HL-60/S4 treated with phorbol 12-myristate 13-acetate at 8.2 ng/mL for 4 days and 3 days (cell line): ENCODE measurements around the gene RINL.

Experiments used
- in situ Hi-C: fragments of 300-500 bp; cut with MboI; formaldehyde crosslinking; loops from 2 replicates; pipeline ENCODE4 v1.15.0; 2022; ENCODE audit warnings: low sequenced_read_pairs

The RINL gene, protein sequence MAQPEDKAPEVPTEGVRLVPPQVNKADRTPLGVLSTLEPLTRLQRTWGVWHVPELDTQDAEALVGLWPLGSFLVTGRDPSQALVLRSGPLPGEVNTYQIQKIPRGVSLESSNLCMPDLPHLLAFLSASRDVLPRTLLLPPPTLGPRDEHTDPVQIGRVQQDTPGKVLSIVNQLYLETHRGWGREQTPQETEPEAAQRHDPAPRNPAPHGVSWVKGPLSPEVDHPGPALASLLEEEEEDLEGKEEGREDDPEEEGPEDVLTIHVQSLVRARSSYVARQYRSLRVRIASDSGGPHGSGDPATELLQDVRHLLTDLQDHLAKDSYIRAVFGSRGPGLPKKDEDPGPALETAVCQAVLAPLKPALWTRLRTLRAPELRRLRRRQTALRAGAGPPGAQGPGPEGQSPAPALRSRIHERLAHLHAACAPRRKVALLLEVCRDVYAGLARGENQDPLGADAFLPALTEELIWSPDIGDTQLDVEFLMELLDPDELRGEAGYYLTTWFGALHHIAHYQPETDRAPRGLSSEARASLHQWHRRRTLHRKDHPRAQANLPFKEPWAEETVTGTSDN

DNA sequence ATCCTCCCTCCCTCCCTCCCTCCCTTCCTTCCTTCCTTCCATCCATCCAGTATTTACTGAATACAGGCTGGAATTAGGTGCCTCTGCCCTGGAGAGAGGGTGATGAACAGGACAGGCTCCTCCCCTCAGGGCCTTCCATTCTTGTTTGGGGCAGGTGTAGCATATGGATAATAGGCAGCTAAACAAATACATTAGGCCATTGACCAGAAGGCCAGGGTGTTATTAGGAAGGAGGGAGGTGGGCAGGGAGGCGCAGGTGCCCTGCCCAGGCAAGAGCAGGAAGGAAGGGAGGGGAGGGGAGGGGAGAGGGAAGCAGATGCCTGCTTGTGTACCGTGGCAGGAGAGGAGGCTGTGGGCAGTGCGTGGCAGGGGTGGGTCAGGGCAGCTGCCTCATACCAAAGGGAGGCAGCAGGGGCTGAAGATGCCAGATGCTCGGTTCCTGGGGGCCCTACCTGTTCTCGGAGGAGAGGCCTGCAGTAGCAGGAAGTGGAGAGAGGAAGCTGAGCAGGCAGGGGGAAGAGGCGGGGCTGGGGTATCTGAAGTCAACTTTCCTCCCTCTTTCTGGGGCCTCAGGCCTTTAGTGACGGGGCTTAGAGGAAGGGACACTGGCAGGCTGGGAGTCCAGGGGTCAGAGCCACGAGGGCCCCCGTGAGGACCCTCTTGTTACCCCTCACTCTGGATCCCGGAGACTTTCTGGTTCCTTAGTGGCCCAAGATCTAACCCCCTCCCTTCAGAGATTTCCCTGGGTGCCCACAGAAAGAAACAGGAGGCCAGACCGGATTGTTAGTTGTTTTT is at the start of gene RINL:
Gene RINL, minus strand, starts transcription at position 495 of the 794 bp plus-strand sequence. CDS start 1,533 bp downstream, outside the sequence.
- in situ Hi-C loops = no loop called here

DNA sequence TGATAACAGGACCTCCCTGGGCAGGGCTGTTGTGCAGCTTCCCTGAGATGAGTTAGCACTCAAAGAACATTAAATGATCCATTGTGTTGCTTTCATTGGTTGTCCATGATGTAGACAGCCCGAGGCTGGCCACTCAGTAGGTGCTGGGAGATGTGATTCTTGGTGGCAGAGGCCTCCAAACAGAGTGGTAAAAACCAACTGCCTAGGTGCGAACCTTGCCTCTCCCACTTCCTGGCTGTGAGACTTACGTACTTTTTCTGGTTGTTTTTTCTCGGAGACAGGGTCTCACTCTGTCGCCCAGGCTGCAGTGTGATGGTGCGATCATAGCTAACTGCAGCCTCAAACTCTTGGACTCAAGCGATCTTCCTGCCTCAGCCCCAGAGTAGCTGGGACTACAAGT is 46.3 kb upstream of the RINL start:
- in situ Hi-C loops = loop anchor here (25.0 kb wide), 1 partner anchor 512 kb away; the partner anchor contains the start of gene FAM98C

DNA sequence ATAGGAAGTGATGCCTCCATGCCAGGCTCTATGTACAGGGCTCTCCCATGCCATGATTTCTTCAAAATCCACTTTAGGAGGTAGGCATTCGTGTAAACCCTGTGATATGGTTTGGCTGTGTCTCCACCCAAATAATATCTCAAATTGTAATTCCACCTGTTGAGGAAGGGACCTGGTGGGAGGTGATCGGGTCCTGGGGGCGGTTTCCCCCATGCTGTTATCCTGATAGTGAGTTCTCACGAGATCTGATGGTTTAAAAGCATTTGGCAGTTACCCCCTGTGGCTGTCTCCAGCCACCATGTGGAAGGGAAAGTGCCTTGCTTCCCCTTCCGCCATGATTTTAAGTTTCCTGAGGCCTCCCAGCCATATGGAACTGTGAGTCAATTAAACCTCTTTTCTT is 44.4 kb upstream of the RINL start:
- in situ Hi-C loops = loop anchor here (25.0 kb wide), 1 partner anchor 510 kb away; the partner anchor contains the start of gene FAM98C

DNA sequence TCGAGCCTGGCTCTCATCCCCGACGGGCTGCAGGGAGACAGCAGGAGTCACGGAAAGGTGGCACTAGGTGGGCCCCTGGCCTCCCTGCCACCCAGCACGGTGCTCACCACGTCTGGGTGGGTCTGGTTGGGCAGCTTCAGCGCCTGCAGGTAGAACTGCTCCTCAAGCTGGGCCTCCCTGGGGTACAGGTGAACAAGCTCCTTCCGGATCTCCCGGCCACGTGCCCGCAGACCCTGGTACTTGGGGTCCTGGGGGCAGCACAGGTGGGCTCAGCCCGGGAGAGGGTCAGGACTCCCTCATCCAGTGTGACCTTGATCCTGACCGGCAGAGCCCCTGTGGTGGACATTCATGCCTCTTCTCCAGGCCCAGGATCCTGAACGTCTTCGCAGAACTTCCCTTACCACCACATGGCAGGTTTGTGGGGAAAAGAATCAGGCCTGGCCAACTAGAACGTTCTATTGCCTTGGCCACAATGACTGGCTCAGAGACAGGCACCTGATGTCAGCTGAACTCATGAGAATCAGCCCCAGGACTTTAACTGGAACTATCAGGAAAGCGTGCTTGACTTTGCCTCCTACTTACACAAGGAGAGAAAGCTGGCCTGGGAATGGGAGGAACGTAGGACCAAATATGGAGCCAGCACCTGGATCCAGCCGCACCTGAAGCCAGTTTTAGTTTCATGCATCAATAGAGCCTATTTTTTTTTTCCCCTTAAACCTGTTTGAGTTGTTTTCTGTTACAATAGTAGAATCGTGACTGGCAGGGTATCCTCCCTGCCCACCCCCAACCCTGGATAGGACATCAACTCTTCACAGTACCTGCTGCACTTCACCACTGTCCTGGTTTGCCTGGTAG is 43.6 kb upstream of the RINL start:
- in situ Hi-C loops = loop anchor here (25.0 kb wide), 1 partner anchor 509 kb away; the partner anchor contains the start of gene FAM98C

DNA sequence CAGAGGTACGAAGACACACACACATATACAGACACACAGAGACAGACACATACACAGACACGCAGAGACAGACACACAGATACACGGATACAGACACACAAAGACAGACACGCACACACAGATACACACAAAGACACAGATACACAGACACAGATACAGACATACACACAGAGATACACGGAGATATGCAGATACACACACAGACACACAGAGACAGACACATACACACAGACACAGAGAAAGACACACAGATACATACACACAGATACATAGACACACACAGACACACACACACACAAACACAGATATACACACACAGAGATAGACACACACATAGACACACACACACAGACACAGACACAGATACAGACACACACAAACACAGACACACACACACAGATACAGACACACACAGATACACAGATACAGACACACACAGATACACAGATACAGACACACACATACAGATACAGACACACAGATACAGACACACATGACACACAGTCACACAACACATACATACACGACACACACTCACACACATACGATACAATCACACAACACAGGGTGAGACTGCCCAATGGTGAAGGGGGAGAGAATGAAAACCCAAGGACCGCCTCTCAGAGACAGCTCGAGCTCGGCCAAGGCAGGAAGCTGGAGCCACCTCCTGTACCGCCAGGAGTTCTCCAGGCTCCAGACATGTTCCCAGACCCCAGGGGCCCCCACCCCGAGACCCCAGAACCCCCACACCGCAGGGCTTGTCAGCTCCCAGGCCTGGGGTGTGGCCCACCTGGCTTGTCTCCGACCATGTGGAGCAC is 42.7 kb upstream of the RINL start:
- in situ Hi-C loops = loop anchor here (25.0 kb wide), 1 partner anchor 509 kb away; the partner anchor contains the start of gene FAM98C

DNA sequence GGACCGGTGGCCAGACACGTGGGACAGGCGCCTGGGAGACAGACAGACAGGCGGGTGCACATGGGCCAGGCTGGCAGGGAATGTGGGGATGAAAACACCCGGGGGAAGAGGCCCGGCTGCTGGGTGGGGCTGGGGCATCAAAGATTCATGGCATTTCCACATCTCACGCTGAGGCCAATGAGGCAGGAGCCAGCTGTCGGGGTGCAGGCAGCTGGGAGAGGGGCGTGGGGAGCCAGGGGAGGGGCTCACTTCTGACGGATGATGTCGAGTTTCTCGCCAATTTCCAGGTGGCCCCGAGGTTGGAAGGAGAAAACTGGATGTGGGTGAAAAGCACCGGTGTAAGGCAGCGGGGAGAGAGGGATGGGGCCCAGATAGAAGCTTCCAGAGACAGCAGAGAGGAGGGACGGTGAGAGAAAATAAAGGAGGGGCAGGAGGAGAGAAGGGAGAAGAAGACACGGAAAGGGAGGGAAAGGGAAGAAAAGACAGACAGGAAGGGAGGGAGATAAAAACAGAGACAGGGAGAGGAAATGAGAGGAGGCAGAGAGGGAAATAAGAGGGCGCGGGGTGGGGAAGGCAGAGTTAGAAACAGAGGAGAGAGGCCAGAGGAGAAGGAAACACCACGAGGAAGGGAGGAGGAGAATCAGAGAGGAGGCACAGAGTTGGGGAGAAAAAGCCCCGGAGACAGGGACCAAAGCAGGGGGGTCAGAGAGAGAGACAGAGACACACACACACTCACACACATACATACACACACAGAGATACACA is 41.9 kb upstream of the RINL start:
- in situ Hi-C loops = loop anchor here (25.0 kb wide), 1 partner anchor 508 kb away; the partner anchor contains the start of gene FAM98C

DNA sequence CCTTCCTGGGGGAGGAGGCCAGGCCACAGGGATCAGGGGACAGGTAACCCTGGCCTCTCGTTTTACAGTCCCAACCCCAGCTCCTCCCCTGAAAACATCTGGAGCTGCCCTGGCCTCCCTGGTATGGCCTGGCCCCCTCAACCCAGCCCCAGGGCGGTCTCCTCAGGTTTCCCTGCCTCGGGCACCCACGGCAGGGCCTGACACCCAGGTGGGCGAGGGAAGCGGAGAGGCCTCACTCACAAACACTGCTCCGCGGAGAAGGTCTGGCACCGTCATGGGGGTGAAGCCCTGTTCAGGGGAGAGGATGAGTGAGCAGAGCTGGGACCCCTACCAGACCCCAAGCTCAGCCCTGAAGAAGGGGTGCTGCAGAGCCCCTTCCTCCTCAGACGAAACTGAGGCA is 40.5 kb upstream of the RINL start:
- in situ Hi-C loops = loop anchor here (25.0 kb wide), 1 partner anchor 506 kb away; the partner anchor contains the start of gene FAM98C

DNA sequence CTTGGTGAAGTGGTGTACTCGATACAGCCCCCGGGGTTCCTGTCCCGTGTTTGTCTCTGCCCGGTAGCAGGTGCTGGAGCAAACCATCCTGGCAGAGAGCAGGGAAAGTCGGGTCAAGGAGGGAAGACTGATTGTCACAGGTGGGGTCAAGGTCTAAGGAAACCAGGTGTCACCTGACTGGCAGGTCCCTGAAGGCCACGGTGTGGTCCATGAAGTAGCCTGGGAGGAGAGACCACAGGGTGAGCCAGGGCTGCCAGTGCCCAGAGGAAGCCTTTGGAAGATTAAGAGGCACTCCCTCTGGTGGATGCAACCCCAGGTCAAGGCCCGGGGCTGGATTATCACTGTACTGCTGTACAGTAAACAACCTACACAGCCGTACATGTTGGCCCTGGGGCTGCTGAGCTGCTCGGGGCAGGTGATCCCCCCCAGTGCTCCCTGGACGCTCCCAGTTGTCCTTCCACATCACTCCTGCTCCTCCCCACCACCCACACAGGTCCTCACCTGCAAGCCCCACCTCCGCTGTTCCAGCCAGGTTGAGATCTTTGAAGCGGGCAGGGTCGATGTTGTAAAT is 39.9 kb upstream of the RINL start:
- in situ Hi-C loops = loop anchor here (25.0 kb wide), 1 partner anchor 506 kb away; the partner anchor contains the start of gene FAM98C

DNA sequence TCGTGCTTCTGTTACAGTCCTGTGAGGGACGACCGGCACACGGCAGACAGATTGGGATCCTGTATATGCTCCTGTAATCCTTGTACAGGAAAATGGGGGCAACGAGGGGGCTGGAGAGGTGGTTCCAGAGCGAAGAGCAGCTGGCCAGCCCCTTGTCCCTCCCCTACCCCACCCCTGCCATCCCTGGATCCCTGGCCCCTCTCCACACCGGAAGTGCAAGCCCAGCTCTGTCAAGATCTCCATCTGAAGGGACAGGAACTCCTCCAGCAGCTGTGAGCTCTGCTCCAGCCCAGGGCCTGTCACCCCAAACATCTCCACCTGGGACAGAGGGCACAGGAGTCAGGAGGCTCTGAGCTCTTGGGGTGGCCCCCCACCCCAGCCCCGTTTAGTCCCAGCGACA is 39.4 kb upstream of the RINL start:
- in situ Hi-C loops = loop anchor here (25.0 kb wide), 1 partner anchor 505 kb away; the partner anchor contains the start of gene FAM98C

DNA sequence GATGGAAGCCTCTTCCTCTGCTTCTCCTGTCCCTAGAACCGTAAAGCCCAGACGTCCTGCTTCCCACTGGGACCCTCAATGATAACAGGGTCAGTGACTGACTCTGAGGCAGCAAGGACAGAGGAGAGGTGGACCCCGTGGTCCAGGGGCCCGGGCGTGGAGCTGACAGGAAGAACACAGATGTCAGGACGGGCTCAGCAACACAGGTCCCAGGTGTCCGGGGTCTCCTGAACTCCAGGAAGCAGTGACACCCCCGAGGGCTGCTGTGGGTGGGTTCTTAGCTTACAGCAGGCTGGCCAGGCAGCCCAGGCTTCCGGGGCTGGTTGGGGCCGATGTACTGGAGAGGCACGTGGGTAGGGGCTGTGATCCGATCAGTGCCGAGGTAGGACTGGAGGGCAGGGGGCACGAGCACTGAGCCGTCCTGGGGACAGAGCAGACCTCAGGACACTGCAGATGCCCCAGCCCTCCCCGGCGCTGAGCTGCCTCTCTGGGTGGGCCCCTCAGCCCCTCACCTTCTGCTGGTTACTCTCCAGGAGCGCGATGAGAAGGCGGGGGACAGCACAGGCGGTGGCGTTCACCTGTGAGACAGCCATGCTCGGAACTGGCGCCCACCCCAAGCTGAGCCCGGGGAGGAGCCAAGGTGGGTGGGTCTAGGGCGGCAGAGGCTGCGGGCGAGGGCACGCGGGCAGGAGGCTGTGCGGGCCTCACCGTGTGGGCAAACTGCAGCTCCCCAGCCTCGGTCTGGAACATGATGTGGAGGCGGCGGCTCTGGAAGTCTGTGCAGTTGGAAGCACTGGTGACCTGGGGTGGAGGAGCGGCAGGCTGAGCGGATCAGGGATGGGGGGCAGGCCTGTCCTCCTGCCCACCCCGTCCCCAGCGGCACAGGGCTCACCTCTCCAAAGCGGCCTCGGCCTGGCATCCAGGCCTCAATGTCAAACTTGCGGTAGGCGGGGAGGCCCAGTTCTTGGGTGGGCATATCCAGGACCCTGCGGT is 37.5 kb upstream of the RINL start:
- in situ Hi-C loops = loop anchor here (25.0 kb wide), 1 partner anchor 503 kb away; the partner anchor contains the start of gene FAM98C

DNA sequence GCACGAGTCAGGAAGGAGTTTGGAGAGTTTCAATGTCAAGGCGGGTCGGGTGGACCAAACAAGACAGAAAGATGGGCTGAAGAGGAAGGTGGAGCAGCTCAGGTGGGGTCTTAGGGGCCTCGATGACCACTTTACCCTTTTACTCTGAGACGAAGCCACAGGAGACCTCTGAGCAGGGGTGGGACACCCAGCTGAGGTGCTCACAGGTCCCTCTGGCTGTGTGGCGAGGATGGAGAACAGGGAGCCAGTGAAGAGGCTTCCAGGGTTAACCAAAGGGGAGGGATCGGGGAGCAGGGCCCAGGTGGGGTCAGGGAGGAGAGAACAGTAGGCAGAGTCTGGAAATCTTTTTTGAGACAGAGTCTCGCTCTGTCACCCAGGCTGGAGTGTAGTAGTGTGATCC is 35.9 kb upstream of the RINL start:
- in situ Hi-C loops = loop anchor here (25.0 kb wide), 1 partner anchor 502 kb away; the partner anchor contains the start of gene FAM98C

DNA sequence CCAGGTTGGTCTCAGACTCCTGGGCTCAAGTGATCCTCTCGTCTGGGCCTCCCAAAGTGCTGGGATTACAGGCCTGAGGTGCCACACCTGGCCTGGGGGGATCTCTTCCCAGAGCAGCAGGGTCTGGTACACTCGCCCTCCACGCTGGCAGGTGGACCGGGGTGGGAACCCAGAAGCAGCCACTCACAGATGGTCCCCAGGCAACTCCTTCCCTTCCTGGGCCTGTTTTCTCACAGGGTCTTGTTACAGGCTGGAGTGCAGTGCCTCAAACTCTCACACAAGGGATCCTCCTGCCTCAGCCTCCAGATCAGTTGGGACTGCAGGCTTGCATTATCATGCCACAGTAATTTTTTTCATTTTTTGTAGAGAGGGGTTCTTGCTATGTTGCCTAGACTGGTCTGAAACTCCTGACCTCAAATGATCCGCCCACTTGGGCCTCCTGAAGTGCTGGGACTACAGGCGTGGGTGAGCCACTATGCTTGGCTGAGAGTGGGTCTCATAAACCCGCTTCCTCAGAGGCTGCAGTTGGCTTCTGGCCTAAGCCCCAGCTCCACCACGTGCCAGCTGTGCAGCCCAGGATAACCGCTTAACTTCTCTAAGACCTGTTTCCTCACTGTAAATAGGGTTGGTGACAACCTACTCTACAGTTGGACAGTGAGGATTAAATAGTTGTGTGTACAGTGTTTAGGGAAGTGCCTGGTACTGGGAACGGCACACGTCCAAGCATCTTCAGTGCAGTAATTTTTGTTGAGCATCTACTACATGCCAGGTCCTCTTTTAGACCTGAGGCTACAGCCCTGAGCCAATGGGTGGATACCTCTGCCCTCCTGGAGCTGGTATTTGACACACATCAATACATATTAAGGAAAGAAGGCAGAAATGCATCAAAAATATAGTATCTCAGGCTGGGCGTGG is 34.8 kb upstream of the RINL start:
- in situ Hi-C loops = loop anchor here (25.0 kb wide), 1 partner anchor 501 kb away; the partner anchor contains the start of gene FAM98C

DNA sequence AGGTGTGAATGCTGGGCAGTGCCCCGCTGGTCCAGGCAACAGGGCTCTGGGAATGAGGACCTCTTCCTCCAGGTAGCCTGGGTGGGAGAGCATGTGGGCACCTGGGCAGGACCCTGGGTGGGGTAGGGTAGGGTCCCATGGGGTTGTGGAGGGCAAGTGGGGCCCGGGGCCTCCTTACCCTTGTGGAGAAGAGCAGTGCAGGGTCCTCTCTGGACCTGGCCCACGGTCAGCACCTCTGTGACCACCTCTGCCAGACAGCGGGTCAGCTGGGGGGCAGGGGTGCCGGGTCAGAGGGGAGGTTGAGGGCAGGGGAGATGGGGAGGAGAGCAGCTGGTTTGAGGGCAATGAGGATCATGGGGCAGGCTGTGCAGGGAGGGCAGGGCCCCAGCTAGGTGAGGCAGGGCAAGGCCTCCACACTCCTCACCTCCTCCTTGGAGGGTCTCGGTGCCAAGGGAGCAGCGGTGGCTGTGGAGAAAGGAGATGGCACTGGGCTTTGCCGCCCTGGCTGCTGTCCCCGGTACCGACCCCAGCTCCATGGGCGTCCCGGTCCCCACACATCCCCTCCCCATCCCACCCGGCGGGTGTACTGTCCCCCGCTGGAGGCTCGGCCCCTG is 33.4 kb upstream of the RINL start:
- in situ Hi-C loops = loop anchor here (25.0 kb wide), 1 partner anchor 499 kb away; the partner anchor contains the start of gene FAM98C

DNA sequence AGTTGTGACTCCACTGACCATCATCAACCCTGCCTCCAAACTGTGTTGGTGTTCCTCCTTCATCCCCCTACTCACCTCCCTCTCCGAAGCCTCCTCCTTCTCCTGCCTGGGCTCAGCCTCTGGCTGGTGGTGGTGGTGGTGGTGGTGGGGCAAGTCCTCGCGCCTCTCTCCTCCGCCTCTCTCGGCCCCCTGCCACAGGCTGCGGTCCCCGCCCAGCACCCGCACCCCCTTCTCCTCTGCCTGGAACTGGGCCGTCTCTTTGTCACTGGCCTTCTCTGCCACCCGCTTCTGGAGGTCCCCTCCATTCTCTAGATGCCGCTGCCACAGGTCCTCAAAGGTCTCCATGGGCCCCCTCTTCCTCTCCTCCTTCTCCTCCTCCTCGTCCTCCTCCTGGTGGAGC is 32.4 kb upstream of the RINL start:
- in situ Hi-C loops = loop anchor here (25.0 kb wide), 1 partner anchor 498 kb away; the partner anchor contains the start of gene FAM98C

DNA sequence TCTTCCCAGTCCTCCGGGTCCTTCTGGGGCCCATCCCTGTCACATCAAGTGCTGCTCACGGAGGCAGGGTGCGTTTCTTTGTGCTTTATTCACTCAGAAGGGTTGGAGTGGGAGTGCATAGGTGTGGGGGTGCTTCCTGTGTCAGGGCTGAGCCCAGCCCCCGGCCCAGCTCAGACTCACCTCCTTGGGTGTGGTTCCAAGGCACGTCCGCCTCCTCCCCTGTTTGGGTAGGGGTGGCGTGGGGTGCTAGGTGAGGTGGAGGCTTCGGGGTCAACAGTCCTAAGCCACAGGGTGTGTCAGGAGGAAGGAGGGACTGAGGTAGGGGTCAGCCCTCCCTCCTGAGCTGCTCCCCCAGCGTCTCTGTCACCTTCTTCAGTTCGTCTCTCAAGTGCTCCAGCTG is 30.8 kb upstream of the RINL start:
- in situ Hi-C loops = loop anchor here (25.0 kb wide), 1 partner anchor 497 kb away; the partner anchor contains the start of gene FAM98C
